Nephron progenitor cell (in vitro differentiated cells): ENCODE measurements around the gene ISG15.
"Not testable (repeated sequence)": the region's sequence is repeated elsewhere in the genome, so short reads cannot be mapped to it uniquely, and the experiment has no call there.

Experiments used
- DNase-seq: peaks from one replicate; pipeline ENCODE4 v3.0.0; 2021
- H3K27ac Mint-ChIP-seq: 2 replicates; pipeline ENCODE4 v1.8.0; 2021; ENCODE audit warnings: mild to moderate bottlenecking, moderate library complexity, mixed read lengths
- H3K27me3 Mint-ChIP-seq: 2 replicates; pipeline ENCODE4 v1.8.0; 2021; ENCODE audit warnings: mild to moderate bottlenecking, low read depth, mixed read lengths; ENCODE audit not compliant: poor library complexity
- H3K36me3 Mint-ChIP-seq: 2 replicates; pipeline ENCODE4 v1.8.0; 2021; ENCODE audit warnings: low read depth, mixed read lengths
- H3K4me1 Mint-ChIP-seq: 2 replicates; pipeline ENCODE4 v1.8.0; 2021; ENCODE audit warnings: mixed read lengths
- H3K4me3 Mint-ChIP-seq: 2 replicates; pipeline ENCODE4 v1.8.0; 2021; ENCODE audit warnings: mild to moderate bottlenecking, moderate library complexity, mixed read lengths
- H3K9me3 Mint-ChIP-seq: 2 replicates; pipeline ENCODE4 v1.8.0; 2021; ENCODE audit warnings: mild to moderate bottlenecking, moderate library complexity, mixed read lengths
- TF ChIP-seq, protein P1 (sequence below): fragments of 200-600 bp; sonication (generic); IDR thresholded peaks from 2 replicates; pipeline ENCODE4 v1.5.0; 2021; ENCODE audit warnings: antibody characterized with exemption

The ISG15 gene

DNA sequence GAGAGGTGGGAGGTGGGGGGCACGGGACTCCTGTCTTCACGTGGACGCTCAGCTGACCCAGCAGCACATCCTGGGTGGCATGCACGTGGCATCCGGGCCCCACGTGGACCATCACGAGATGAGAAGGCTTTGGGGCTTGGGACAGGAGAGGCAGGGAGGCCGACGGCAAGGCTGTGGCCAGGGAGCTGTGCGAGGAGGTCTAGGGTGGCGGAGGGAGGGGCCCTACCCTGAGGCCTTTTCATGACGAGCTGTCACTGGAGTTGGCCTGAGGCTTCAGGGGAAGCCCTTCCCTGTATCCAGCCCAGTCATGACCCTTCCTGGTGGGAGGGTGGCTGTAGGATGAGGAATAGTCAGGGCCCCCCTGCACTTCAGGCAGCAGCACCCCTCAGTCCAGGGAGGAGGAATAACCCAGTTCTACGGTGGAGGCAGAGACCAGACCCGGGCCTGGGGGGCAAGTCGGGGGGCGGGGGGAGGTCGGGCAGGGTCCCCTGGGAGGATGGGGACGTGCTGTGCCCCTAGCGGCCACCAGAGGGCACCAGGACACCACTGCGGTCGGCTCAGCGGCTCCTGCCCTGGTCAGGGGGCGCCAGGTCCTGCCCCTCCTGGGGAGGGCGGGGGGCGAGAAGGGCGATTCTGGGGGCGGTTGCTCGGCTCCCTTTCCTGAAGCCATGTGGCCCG lies 29.4 kb upstream of the ISG15 start:
- Mint-ChIP-seq H3K27me3 (peaks cover 67% of the 10 kb centered on the region), H3K27ac (no peak overlapping the region), H3K36me3 (peaks cover 10% of the 10 kb centered on the region), H3K4me3 (no peak overlapping the region), H3K4me1 (peaks cover 5% of the 10 kb centered on the region), H3K9me3 (peaks cover 15% of the 10 kb centered on the region)
- TF ChIP-seq, protein P1, sequence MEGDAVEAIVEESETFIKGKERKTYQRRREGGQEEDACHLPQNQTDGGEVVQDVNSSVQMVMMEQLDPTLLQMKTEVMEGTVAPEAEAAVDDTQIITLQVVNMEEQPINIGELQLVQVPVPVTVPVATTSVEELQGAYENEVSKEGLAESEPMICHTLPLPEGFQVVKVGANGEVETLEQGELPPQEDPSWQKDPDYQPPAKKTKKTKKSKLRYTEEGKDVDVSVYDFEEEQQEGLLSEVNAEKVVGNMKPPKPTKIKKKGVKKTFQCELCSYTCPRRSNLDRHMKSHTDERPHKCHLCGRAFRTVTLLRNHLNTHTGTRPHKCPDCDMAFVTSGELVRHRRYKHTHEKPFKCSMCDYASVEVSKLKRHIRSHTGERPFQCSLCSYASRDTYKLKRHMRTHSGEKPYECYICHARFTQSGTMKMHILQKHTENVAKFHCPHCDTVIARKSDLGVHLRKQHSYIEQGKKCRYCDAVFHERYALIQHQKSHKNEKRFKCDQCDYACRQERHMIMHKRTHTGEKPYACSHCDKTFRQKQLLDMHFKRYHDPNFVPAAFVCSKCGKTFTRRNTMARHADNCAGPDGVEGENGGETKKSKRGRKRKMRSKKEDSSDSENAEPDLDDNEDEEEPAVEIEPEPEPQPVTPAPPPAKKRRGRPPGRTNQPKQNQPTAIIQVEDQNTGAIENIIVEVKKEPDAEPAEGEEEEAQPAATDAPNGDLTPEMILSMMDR: peak; percentile 89
- peak; percentile 83 for DNase-seq

DNA sequence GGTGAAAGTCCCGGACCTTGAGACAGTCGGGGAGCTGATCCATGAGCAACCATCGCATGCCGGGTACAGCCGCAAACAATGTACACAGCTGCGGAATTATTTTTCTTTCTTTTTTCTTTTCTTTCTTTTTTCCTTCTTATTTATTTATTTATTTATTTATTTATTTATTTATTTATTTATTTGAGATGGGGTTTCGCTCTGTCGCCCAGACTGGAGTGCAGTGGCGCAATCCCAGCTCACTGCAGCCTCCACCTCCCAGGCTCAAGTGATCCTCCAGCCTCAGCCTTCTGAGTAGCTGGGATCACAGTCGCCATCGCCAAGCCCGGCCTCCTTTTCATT lies 28.9 kb upstream of the ISG15 start:
- peaks cover 14% of the 10 kb centered on the region for H3K36me3 Mint-ChIP-seq
- peaks cover 5% of the 10 kb centered on the region for H3K4me1 Mint-ChIP-seq
- no peak overlapping the region for H3K27ac Mint-ChIP-seq
- no peak for DNase-seq
- no peak overlapping the region for H3K4me3 Mint-ChIP-seq
- H3K27me3 Mint-ChIP-seq: peaks cover 70% of the 10 kb centered on the region
- peaks cover 20% of the 10 kb centered on the region for H3K9me3 Mint-ChIP-seq
- TF ChIP-seq, protein P1: peak; percentile 39

DNA sequence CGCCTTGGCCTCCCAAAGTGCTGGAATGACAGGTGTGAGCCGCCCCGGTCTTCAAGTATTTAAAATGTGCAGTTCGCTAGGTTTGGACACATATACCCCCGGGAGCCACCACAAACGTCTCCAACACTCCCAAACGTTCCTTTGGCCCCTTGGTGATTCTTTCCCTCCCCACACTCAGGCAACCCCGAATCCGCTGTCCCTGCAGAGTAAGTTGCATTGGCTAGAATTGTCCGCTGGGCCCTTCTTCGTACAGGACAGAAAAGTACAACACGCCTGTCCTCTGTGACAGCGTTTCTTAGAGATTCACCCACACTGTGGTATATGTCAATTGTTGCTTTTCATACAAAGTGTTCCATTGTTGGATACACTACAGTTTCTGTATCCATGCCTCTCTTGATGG lies 28.2 kb upstream of the ISG15 start:
- Mint-ChIP-seq H3K27me3 (peaks cover 77% of the 10 kb centered on the region), H3K27ac (no peak overlapping the region), H3K9me3 (peaks cover 27% of the 10 kb centered on the region), H3K4me3 (no peak overlapping the region), H3K4me1 (peaks cover 5% of the 10 kb centered on the region), H3K36me3 (peaks cover 14% of the 10 kb centered on the region)
- no peak for DNase-seq
- TF ChIP-seq, protein P1: no peak

DNA sequence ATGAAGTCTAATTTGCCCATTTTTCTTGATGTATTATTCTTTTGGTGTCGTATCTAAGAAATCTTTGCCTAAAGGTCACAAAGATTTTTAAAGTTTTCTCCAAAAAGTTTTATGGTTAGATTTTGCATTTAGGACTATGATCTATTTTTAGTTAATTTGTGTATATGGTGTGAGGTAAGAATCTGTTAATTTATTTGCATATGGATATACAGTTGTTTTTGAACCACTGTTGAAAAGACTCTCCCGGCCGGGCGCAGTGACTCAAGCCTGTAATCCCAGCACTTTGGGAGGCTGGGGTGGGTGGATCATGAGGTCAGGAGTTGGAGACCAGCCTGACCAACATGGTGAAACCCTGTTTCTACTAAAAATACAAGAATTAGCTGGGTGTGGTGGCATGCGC lies 25.2 kb upstream of the ISG15 start:
- H3K36me3 Mint-ChIP-seq: peaks cover 28% of the 10 kb centered on the region
- H3K9me3 Mint-ChIP-seq: peaks cover 55% of the 10 kb centered on the region
- H3K4me1 Mint-ChIP-seq, H3K27ac Mint-ChIP-seq, DNase-seq, H3K4me3 Mint-ChIP-seq: not testable (repeated sequence)
- H3K27me3 Mint-ChIP-seq: peaks cover 82% of the 10 kb centered on the region

DNA sequence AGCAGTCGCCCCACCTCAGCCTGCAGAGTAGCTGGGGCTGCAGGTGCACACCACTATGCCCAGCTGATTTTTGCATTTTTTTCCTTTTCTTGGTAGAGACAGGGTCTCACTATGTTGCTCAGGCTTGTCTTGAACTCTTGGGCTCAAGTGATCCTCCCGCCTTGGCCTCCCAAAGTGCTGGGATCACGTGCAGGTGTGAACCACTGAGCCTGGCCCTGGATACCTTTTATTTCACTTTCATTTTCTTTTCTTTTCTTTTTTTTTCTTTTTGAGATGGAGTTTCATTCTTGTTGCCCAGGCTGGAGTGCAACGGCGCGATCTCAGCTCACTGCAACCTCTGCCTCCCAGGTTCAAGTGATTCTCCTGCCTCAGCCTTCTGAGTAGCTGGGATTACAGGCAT lies 22.0 kb upstream of the ISG15 start:
- Mint-ChIP-seq H3K27me3 (peaks cover 66% of the 10 kb centered on the region), H3K9me3 (peaks cover 63% of the 10 kb centered on the region), H3K36me3 (peaks cover 29% of the 10 kb centered on the region)
- not testable (repeated sequence) for DNase-seq, H3K4me1 Mint-ChIP-seq, H3K4me3 Mint-ChIP-seq, H3K27ac Mint-ChIP-seq

DNA sequence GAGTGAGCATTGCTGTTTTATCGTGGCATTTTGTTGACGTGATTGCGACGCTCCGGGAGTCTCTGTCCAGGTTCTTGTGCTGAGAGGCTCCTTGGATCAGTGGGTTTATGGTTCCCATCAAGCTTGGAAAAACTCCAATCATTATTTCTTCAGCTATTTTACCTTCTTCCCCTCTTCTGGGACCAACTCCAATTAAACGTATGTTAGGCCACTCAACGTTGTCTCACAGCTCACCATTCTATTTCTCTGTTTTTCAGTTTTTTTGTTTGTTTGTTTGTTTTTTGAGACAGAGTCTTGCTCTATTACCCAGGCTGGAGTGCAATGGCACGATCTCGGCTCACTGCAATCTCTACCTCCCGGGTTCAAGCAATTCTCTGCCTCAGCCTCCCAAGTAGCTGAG lies 21.4 kb upstream of the ISG15 start:
- peaks cover 64% of the 10 kb centered on the region for H3K27me3 Mint-ChIP-seq

DNA sequence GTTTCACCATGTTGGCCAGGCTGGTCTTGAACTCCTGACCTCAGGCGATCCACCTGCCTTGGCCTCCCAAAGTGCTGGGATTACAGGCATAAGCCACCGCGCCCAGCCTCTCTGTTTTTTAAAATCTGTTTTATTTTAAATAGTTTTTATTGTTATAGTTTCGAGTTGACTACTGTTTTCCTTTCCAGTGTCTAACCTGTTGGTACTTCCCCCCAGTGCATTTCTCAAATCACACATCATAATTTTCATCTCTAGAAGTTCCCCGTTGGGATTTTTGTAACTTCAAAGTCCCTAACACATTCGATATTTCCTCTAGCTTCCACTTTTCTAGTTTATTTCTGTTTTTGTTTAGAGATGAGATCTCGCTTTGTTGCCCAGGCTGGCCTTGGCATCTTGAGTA lies 20.9 kb upstream of the ISG15 start:
- Mint-ChIP-seq H3K9me3 (peaks cover 63% of the 10 kb centered on the region), H3K27ac (no peak overlapping the region), H3K4me3 (no peak overlapping the region), H3K27me3 (peaks cover 68% of the 10 kb centered on the region), H3K36me3 (peaks cover 29% of the 10 kb centered on the region), H3K4me1 (peaks cover 12% of the 10 kb centered on the region)
- no peak for DNase-seq
- TF ChIP-seq, protein P1: no peak

More for the DNA sequence above, 21.4 kb upstream of the ISG15 start:
- no peak for DNase-seq
- peaks cover 7% of the 10 kb centered on the region for H3K4me1 Mint-ChIP-seq
- H3K36me3 Mint-ChIP-seq: peaks cover 29% of the 10 kb centered on the region
- H3K27ac Mint-ChIP-seq: no peak overlapping the region
- TF ChIP-seq, protein P1: no peak
- H3K4me3 Mint-ChIP-seq: no peak overlapping the region
- H3K9me3 Mint-ChIP-seq: peaks cover 63% of the 10 kb centered on the region
